Panc1 (cell line): ENCODE results near the gene CRYGS.

Source experiments
- POLR2AphosphoS5 ChIP-seq: IDR thresholded peaks from 2 replicates; pipeline ENCODE4 v1.6.1; 2012; ENCODE audit warnings: mild to moderate bottlenecking, low read depth, low read length, moderate library complexity
- SIN3A ChIP-seq: IDR thresholded peaks from 2 replicates; pipeline ENCODE4 v1.6.1; 2012; ENCODE audit warnings: low read depth, mild to moderate bottlenecking, low read length, moderate library complexity, borderline replicate concordance; ENCODE audit not compliant: insufficient read depth
- TCF7L2 ChIP-seq: IDR thresholded peaks from 2 replicates; pipeline ENCODE4 v1.6.1; 2011; ENCODE audit warnings: mild to moderate bottlenecking, low read depth, low read length, inconsistent platforms
- TF ChIP-seq, protein P1 (sequence below): fragments of 450-650 bp; IDR thresholded peaks from 2 replicates; pipeline ENCODE4 v1.5.1; 2017; ENCODE audit warnings: mild to moderate bottlenecking
- TF ChIP-seq, protein P2 (sequence below), 2 experiments: IDR thresholded peaks; 2 replicates each; pipeline ENCODE4 v1.6.1; 2011 to 2012; ENCODE audit warnings: low read depth in 2 of 2, control low read depth in 1 of 2, low read length in 1 of 2, mild to moderate bottlenecking in 1 of 2, moderate library complexity in 1 of 2; ENCODE audit not compliant: insufficient read depth in 1 of 2

DNA sequence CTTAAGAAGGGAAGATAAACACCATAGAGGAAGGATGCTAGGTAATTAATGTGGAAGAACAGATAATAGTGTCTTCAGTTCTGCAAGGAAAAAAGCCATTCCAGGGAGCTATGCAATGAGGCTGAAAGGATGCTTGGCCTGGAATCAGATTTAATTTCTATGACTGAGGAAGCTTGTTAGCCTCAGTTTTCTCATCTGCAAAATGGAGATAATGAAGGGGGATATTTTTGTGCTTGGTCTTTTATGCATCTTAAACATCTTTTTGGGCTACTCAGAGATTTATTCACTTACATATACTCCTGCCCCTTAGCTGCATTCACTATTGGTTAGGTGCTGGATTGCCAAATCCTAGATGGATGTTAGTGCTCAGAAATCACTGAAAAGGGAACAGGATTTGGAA, 43.0 kb upstream of the CRYGS start:
- no peak for TF ChIP-seq POLR2AphosphoS5
- TF ChIP-seq SIN3A, result no peak
- TF ChIP-seq, protein P1, sequence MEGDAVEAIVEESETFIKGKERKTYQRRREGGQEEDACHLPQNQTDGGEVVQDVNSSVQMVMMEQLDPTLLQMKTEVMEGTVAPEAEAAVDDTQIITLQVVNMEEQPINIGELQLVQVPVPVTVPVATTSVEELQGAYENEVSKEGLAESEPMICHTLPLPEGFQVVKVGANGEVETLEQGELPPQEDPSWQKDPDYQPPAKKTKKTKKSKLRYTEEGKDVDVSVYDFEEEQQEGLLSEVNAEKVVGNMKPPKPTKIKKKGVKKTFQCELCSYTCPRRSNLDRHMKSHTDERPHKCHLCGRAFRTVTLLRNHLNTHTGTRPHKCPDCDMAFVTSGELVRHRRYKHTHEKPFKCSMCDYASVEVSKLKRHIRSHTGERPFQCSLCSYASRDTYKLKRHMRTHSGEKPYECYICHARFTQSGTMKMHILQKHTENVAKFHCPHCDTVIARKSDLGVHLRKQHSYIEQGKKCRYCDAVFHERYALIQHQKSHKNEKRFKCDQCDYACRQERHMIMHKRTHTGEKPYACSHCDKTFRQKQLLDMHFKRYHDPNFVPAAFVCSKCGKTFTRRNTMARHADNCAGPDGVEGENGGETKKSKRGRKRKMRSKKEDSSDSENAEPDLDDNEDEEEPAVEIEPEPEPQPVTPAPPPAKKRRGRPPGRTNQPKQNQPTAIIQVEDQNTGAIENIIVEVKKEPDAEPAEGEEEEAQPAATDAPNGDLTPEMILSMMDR, result no peak
- TF ChIP-seq, protein P2, sequence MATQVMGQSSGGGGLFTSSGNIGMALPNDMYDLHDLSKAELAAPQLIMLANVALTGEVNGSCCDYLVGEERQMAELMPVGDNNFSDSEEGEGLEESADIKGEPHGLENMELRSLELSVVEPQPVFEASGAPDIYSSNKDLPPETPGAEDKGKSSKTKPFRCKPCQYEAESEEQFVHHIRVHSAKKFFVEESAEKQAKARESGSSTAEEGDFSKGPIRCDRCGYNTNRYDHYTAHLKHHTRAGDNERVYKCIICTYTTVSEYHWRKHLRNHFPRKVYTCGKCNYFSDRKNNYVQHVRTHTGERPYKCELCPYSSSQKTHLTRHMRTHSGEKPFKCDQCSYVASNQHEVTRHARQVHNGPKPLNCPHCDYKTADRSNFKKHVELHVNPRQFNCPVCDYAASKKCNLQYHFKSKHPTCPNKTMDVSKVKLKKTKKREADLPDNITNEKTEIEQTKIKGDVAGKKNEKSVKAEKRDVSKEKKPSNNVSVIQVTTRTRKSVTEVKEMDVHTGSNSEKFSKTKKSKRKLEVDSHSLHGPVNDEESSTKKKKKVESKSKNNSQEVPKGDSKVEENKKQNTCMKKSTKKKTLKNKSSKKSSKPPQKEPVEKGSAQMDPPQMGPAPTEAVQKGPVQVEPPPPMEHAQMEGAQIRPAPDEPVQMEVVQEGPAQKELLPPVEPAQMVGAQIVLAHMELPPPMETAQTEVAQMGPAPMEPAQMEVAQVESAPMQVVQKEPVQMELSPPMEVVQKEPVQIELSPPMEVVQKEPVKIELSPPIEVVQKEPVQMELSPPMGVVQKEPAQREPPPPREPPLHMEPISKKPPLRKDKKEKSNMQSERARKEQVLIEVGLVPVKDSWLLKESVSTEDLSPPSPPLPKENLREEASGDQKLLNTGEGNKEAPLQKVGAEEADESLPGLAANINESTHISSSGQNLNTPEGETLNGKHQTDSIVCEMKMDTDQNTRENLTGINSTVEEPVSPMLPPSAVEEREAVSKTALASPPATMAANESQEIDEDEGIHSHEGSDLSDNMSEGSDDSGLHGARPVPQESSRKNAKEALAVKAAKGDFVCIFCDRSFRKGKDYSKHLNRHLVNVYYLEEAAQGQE (IDR thresholded peaks at IDR 0.05; ENCODE audit: insufficient read depth in 1 of 2, low read depth in 2 of 2, low read length in 1 of 2), result no peak
- TF ChIP-seq TCF7L2, result no peak
